Effector CD8-positive, alpha-beta T cell (primary cell): ENCODE measurements around the gene TRHDE.

Source experiments
- DNase-seq: peaks from one replicate; lab custom pipeline; 2025; lab: John Stamatoyannopoulos, UW

TRHDE gene

DNA sequence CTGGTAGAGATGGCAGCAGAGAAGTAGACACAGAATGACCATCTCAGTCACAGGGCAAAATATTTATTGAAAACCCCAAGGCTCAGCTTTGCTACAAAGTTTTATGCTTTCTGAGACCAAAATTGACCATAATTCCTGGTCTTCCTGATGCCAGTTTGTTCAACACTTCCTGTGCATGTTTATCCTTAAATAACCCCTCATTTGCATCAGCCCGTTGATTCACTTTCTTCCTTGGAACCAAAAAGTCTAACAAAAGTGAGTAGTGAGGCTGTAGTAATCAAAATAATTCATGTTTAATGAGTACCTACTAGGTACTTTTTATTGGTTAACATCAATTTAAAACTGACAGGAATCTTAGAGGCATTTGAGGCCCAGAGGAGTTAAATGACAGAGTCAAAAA, 51.7 kb downstream of the TRHDE start:
- DNase-seq, result no peak

DNA sequence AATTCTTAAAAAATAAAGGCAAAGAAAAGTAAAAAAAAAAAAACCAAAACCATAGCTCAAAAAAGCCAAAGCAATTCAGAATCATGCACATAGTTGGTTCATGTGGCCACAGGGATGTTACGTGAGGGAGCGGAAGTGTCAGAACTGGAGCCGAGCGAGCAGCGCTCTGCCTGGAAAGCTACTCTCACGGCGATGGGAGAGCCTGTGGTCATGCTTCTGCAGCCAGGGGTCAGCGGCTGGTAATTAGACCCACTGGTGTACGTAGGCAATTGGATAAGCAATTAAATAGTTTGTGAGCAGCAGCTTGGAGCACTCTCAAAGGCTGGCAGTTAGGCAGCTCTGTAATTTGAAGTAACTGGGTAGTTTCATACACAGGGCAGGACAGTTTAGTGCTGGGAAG, 58.1 kb downstream of the TRHDE start:
- no peak for DNase-seq

DNA sequence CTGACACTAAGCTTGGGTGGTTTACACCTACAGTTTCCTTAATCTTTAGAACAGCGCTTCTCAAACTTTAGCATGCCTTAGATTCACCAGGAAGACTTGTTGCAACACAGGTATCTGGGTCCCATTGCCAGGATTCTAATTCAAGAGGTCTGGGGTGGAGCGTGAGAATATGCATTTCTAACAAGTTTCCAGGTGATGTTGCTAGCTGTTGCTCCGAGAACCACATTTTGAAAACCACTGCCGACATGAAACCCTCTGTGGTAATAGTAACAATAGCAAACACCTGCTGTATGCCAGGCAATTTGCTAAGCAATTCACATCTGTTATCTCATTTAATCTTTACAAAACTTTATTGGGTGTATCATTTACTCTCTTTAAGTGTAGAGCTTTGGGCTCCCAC, 58.6 kb downstream of the TRHDE start:
- DNase-seq, result no peak

DNA sequence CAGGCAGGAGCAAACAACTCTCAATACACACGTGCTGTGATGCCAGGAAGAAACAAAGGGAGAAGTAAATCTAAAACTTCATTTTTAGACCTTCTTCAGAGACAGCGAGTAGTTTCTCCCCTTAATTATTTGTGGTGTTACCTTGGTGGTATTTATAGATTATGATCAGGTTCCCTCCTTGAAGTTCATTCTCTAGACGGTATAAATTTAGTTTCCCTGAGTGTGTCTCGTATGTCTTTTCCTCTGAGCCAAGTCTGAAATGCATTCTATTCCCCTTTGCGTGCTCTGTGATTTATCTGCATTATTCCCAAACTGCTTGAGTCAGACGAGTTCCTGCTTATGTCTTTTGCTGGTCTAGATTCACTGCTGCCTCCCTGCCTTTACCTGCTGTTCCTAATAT, 65.2 kb downstream of the TRHDE start:
- DNase-seq, result no peak

DNA sequence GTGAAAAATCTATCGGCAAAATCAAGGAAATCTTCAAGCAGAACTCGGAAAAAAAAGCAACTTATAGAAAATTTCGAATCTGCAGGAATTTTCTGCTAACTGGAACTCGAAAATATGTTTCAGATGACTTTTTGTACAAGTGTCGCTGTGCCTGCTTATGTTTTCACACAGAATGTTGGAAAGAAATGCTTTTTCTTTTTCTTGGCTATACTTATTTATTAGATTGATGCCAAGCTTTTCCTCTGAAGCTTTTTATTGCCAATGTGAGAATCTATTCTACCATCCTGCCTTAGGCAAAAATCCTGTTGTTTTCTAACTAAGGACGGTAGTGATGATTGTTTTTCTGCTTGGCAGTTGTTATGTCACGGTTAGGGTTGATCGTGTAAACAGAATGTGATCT, 65.8 kb downstream of the TRHDE start:
- no peak for DNase-seq

DNA sequence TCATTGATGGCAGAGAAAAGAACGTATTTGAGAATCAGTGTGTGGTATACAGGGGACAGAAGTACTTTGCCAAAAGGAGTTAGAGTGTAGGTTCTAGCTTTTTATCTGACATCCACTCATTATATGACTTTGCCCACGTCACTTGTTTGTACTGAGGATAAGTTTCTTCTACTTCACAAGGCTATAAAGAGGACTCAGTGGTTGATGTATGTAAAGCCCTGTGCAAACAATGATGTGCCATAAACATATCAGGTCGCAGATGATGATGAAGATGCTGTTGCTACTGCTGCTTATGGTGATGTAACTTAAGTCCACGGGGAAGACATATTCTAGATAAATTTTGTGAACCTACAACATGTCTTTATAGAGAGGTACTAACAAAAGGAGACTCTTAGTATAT, 66.3 kb downstream of the TRHDE start:
- DNase-seq, result no peak

GRCh38 chr12:72346363-72346944, 74.3 kb downstream of the TRHDE start:
- DNase-seq, result no peak

DNA sequence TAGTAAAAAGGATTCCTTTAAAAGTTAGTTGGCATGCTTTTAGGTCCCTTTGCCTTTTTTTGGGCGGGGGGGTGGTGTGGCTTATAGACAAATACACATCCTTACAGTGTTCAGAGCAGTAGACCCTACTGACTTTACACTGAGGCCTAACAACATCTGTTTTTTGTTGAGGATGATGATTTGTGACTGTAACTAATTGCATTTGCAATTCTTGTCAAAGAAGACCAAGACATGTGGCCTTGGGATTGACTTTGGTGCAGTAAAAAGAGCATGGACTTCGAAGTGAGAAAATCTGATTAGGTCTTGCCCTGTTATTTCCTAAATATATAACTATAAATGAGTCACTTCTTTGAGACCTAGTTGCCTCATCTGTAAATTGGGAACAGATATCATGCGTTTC, 77.3 kb downstream of the TRHDE start:
- DNase-seq, result no peak

DNA sequence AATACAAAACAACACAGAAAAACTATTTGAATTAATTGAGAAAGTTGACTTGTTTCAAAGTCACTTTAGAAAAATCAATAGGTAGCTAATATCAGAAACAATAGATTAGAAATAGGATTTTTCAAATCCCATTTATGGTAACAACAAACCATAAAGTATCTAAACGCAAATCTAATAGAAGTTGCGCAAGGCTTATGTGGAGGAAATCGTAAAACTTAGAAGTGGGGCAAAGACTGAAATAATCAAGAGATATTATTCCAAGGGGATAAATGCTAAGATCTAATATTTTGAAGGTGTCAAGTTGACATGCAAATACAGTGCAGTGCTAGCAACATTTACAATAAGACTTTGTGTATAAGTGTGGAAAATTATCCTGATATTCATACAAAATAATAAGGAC, 87.2 kb downstream of the TRHDE start:
- DNase-seq, result no peak

- no peak for DNase-seq
Measured at GRCh38 chr12:72365151-72365550, 93.0 kb downstream of the TRHDE start.

DNA sequence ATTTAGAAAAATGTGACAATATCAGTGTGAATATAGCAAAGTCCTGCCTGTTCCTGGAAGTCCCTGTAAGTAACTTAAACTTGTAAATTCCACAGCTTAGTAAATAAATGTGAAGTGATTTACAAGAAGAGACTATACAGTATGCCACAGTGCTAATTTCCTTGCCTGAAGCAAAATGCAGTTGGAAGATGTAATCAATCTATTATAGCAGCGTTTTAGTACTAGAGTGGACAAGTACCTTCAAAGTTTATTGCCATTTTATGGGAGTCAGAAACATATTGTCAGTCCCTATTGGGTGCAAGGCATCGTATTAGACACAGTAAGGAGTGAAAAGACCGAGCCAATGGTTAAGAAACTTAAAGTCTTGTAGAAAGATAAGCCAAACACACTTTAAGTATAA, 94.1 kb downstream of the TRHDE start:
- no peak for DNase-seq

GRCh38 chr12:72368298-72368697, 96.1 kb downstream of the TRHDE start:
- DNase-seq, result no peak

- no peak for DNase-seq
Measured at GRCh38 chr12:72368719-72369422, 96.7 kb downstream of the TRHDE start.

- DNase-seq, result no peak
Measured at GRCh38 chr12:72369423-72369959, 97.3 kb downstream of the TRHDE start.

DNA sequence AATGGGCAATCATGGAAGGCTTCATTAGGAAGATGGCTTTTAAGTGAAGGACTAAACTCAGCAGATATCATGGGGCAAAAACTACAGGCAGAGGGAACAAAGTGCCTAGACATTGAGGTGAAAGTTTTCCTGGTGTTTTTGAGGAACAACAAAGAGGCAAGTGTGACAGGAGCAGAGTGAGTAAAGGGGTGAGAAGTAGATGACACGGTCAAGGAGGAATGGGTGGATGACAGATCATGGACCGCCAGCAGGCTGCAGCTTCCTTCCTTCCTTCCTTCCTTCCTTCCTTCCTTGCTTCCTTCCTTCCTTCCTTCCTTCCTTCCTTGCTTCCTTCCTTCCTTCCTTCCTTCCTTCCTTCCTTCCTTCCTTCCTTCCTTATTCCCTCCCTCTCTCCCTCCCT, 108.3 kb downstream of the TRHDE start:
- no peak for DNase-seq

- DNase-seq, result no peak
Measured at GRCh38 chr12:72388322-72388721, 116.2 kb downstream of the TRHDE start.

GRCh38 chr12:72390146-72390545, 118.0 kb downstream of the TRHDE start:
- DNase-seq, result no peak

DNA sequence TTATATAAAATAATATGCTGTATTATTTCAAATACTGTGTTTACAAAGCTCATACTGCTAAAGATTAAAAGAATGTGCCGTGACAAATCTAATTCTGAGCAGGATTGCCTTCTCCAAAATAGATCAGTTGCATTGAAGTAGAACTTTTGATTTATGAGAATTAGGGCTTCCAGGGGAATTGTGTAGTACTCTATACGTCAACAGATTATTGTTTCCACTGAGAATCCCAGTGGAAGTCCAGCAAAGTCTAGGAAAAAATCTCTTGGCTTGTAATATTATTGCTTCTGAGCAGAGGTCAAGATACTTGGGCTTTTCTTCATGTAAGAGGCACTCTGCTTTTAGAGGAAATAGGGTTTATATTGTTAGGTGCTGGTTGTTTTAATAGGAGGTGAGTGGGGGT, 133.9 kb downstream of the TRHDE start:
- no peak for DNase-seq

DNA sequence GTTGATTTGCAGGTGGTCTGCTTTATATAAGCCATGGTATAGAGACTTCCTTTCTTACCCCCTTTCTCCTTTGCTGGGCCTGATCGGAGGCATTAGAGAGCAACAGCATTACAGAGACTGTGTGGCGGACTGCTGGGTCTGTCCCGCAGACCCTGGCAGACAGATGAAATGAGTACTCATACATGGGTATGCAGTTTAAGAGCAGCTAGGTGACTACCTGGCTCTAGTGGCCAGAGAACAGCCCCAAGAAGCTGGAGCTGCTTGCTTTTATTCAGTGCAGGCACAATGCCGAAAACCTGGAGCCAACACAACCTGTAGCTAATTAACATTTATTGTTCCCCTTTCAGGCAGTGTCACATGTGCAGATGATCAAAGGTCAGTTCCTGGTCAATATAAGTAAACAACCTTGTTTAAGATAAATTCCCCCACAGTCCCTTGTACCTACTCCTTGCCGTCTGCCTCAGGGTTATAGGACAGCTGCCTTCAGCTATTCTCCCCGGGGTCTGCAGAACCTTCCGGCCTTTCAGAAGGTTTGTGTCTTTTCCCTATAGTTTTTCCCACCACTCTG, 160.0 kb downstream of the TRHDE start:
- DNase-seq, result no peak

DNA sequence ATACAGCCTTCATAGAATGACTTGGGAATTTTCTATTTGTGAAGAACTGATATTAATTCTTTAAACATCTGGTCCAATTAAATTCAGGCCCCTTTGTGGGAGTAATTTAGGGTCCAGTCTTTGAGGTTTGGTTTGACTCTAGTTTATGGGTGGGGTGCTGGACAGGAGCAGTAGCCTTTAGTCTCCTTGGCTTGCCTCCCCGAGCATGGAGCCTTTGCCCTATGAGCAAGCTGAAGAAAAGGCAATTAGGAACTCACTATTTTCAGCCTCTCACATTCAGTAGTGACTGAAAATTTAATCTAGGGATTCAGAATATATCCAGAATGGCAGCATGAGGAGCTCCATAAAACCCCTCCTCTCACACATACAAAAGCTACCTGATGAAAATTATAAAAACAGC, 161.1 kb downstream of the TRHDE start:
- no peak for DNase-seq

DNA sequence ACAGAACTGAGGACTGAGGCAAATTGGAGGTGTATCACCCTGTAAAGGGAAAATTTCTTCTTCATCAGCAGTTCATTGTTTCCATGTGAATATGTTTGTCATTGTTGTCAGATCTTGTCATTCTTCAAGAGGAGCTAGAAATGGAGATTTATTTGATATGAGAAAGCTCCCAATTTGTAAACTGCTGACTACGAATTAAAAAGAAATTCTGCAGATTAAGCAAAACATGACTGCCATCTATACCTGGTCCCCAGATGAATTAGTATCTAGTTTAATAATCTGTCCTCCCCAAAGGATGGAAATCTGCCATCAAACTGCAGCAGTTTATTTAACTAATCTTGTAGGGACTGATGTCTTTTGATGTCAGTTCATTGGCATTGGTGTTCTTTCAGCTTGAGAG, 162.8 kb downstream of the TRHDE start:
- DNase-seq, result no peak

DNA sequence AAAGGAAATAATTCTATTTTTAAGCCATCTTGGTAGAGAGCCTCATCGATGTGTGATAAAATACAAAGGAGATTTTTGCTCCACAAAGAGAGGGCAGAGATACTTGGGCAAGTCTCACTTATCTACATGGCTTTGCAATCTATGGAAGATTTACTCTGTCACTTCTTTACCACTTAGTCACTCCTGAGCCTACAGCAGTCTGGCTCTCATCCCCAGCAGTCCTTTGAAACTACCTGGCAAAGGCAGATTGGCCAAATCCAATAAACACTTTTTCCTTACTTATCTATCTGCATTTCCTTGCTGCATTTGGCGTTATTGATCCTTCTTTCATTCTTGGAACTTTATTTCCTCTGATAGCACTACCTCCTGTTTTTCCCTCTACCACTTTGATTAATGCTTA, 170.0 kb downstream of the TRHDE start:
- DNase-seq, result no peak

GRCh38 chr12:72444125-72444524, 172.0 kb downstream of the TRHDE start:
- no peak for DNase-seq

- no peak for DNase-seq
Measured at GRCh38 chr12:72444566-72444965, 172.4 kb downstream of the TRHDE start.
